ENCODE measurements around the gene TIAM2. TPM values are rescaled to one million over a fixed set of nuclear protein-coding genes. Genes with fewer than 3 reads are reported as not detected.

The TIAM2 gene
- total RNA-seq, 1 experiment from 2014 or later: 3.8 TPM

GRCh38 chr6:154953644-154954043 is 41.5 kb upstream of the TIAM2 start:
- Mint-ChIP-seq H3K9me3 (ENCODE audit: unreplicated experiment) (no peaks in the 10 kb centered on the region), H3K27ac (ENCODE audit: unreplicated experiment) (no peak overlapping the region), H3K27me3 (ENCODE audit: insufficient read depth, unreplicated experiment) (no peaks in the 10 kb centered on the region), H3K4me3 (ENCODE audit: unreplicated experiment) (no peak overlapping the region), H3K4me1 (ENCODE audit: low read depth, unreplicated experiment) (peaks cover 11% of the 10 kb centered on the region), H3K36me3 (ENCODE audit: insufficient read depth, unreplicated experiment) (peaks cover 5% of the 10 kb centered on the region)
- Histone ChIP-seq H3K9me3 (no peaks in the 10 kb centered on the region), H3K36me3 (ENCODE audit: control insufficient read depth, insufficient read depth, low read length) (no peaks in the 10 kb centered on the region), H3K4me1 (no peaks in the 10 kb centered on the region), H3K27me3 (replicated peaks; ENCODE audit: control insufficient read depth, insufficient read depth, low read length) (no peaks in the 10 kb centered on the region), H3K4me3 (ENCODE audit: low read depth, low read length) (no peak overlapping the region)
- BruUV-seq (replicated peaks): no TSS peak
- intact Hi-C loops (cut with micrococcal nuclease; ENCODE audit: unreplicated experiment): no loop called here
- no peak for DNase-seq
- CTCF ChIA-PET: interaction anchor here (0.7 kb wide), 1 partner anchor 173 kb away, joined by 5 read pairs; no protein-coding TSS in a partner anchor
- no peak for TF ChIP-seq CTCF (IDR thresholded peaks at IDR 0.05; ENCODE audit: insufficient read depth in 1 of 2, low read depth in 1 of 2, low read length in 1 of 2, severe bottlenecking in 1 of 2, unreplicated experiment in 1 of 2)
- POLR2A ChIA-PET: no interaction called here

GRCh38 chr6:154954347-154954746 is 40.8 kb upstream of the TIAM2 start:
- TF ChIP-seq CTCF (IDR thresholded peaks at IDR 0.05; ENCODE audit: insufficient read depth in 1 of 2, low read depth in 1 of 2, low read length in 1 of 2, severe bottlenecking in 1 of 2, unreplicated experiment in 1 of 2): no peak
- H3K27ac Mint-ChIP-seq (ENCODE audit: unreplicated experiment): no peak overlapping the region
- no peak overlapping the region for H3K4me3 ChIP-seq (ENCODE audit: low read depth, low read length)
- H3K36me3 ChIP-seq (ENCODE audit: control insufficient read depth, insufficient read depth, low read length): no peaks in the 10 kb centered on the region
- CTCF ChIA-PET: no interaction called here
- H3K4me3 Mint-ChIP-seq (ENCODE audit: unreplicated experiment): no peak overlapping the region
- BruUV-seq (replicated peaks): no TSS peak
- no peaks in the 10 kb centered on the region for H3K27me3 ChIP-seq (replicated peaks; ENCODE audit: control insufficient read depth, insufficient read depth, low read length)
- no peaks in the 10 kb centered on the region for H3K9me3 Mint-ChIP-seq (ENCODE audit: unreplicated experiment)
- POLR2A ChIA-PET: no interaction called here
- intact Hi-C loops (cut with micrococcal nuclease; ENCODE audit: unreplicated experiment): no loop called here
- H3K36me3 Mint-ChIP-seq (ENCODE audit: insufficient read depth, unreplicated experiment): peaks cover 5% of the 10 kb centered on the region
- H3K27me3 Mint-ChIP-seq (ENCODE audit: insufficient read depth, unreplicated experiment): no peaks in the 10 kb centered on the region
- peaks cover 11% of the 10 kb centered on the region for H3K4me1 Mint-ChIP-seq (ENCODE audit: low read depth, unreplicated experiment)
- DNase-seq: no peak
- H3K4me1 ChIP-seq: no peaks in the 10 kb centered on the region
- no peaks in the 10 kb centered on the region for H3K9me3 ChIP-seq

- ChIA-PET CTCF (interaction anchor here (0.7 kb wide), 1 partner anchor 89 kb away, joined by 4 read pairs; no protein-coding TSS in a partner anchor), POLR2A (no interaction called here)
- no peak for TF ChIP-seq CTCF (IDR thresholded peaks at IDR 0.05; ENCODE audit: insufficient read depth in 1 of 2, low read depth in 1 of 2, low read length in 1 of 2, severe bottlenecking in 1 of 2, unreplicated experiment in 1 of 2)
- DNase-seq: no peak
- H3K27me3 ChIP-seq (replicated peaks; ENCODE audit: control insufficient read depth, insufficient read depth, low read length): no peaks in the 10 kb centered on the region
- H3K9me3 ChIP-seq: no peaks in the 10 kb centered on the region
- no peaks in the 10 kb centered on the region for H3K36me3 ChIP-seq (ENCODE audit: control insufficient read depth, insufficient read depth, low read length)
- H3K4me1 ChIP-seq: peaks cover 16% of the 10 kb centered on the region
- intact Hi-C loops (cut with micrococcal nuclease; ENCODE audit: unreplicated experiment): no loop called here
- Mint-ChIP-seq H3K9me3 (ENCODE audit: unreplicated experiment) (no peaks in the 10 kb centered on the region), H3K27ac (ENCODE audit: unreplicated experiment) (no peak overlapping the region), H3K4me3 (ENCODE audit: unreplicated experiment) (no peak overlapping the region), H3K36me3 (ENCODE audit: insufficient read depth, unreplicated experiment) (peaks cover 5% of the 10 kb centered on the region), H3K27me3 (ENCODE audit: insufficient read depth, unreplicated experiment) (no peaks in the 10 kb centered on the region), H3K4me1 (ENCODE audit: low read depth, unreplicated experiment) (peaks cover 19% of the 10 kb centered on the region)
- H3K4me3 ChIP-seq (ENCODE audit: low read depth, low read length): no peak overlapping the region
- no TSS peak for BruUV-seq (replicated peaks)
These were observed 38.2 kb upstream of the TIAM2 start for GRCh38 chr6:154956771-154957522.

Data from Caco-2 (cell line).